Adrenal gland (tissue), 12 donors: ENCODE results near the gene MINPP1. TPM values are rescaled to one million over a fixed set of nuclear protein-coding genes. Genes with fewer than 3 reads are reported as not detected.

Experiments
- DNase-seq, 7 donors: peaks; one replicate each; pipeline ENCODE4 v3.0.0-alpha.2; 2019 to 2020
- H3K27ac ChIP-seq, 5 donors: fragments of 200-600 bp; sonication (generic) in 4 of 5; 1 replicate in 3 of 5; 2 replicates in 2 of 5; pipeline versions ENCODE4 v1.5.1 to v1.8.0; 2016 to 2020; ENCODE audit warnings: mild to moderate bottlenecking in 1 of 5
- H3K27me3 ChIP-seq: fragments of 200-600 bp; 2 replicates; pipeline ENCODE4 v1.8.0; 2021
- H3K36me3 ChIP-seq, 2 donors: fragments of 200-600 bp; replicated peaks in 1 of 2; 1 replicate in 1 of 2; 2 replicates in 1 of 2; pipeline versions ENCODE4 v1.5.1 to v1.8.0; 2018 to 2022
- H3K4me1 ChIP-seq, 2 donors: fragments of 200-600 bp; replicated peaks in 1 of 2; 1 replicate in 1 of 2; 2 replicates in 1 of 2; pipeline versions ENCODE4 v1.5.1 to v1.8.0; 2018 to 2021
- H3K4me3 ChIP-seq, 4 donors: fragments of 200-600 bp; sonication (generic) in 3 of 4; one replicate each; pipeline ENCODE4 v1.5.1; 2016 to 2018
- H3K9me3 ChIP-seq, 3 donors: fragments of 200-600 bp; sonication (generic) in 1 of 3; replicated peaks in 1 of 3; 1 replicate in 2 of 3; 2 replicates in 1 of 3; pipeline versions ENCODE4 v1.5.1 to v1.8.0; 2016 to 2021
- POLR2A ChIP-seq, 2 donors: fragments of 450-650 bp; IDR thresholded peaks; one replicate each; pipeline ENCODE4 v1.6.1; 2017; ENCODE audit warnings: antibody characterized with exemption in 2 of 2, mild to moderate bottlenecking in 2 of 2, moderate library complexity in 1 of 2
- WGBS, 4 donors: extraction: QIAGEN DNeasy Blood & Tissue Kit in 2 of 4; methylation state at CpG; one replicate each; pipeline versions ENCODE4 v1.1.5 to v1.1.7; 2013 to 2017; 5-methylcytosine and 5-hydroxymethylcytosine counted together
- intact Hi-C, 2 donors: fragments of 100-400 bp; cut with DNase I; formaldehyde crosslinking; loops; one replicate each; pipeline versions ENCODE4 v1.14.1 to v1.15.0; 2022 to 2023
- polyA plus RNA-seq, 3 donors: library from polyadenylated mRNA; stranded (reverse); fragments of 200-250 nt in 2 of 3; fragments of 350-450 nt in 1 of 3; fragmentation: Illumina TruSeq in 1 of 3; extraction: RNeasy Lipid Tissue Mini Kit (QIAGEN cat#74804) in 1 of 3; gene quantifications; one replicate each; pipeline ENCODE4 v1.2.3, GENCODE V29; 2013 to 2014
- total RNA-seq, 9 donors: library from RNA; depleted of rRNA in 4 of 9; stranded (reverse); fragments of >200 nt in 4 of 9; fragments of 120-200 nt in 1 of 9; fragmentation: NEBNext Ultra II Directional in 1 of 9; extraction: Animal tissue kit (Norgen Biotek cat#: 25700) in 1 of 9; gene quantifications; one replicate each; pipeline versions ENCODE4 v1.1.0 to v1.2.4, GENCODE V29; 2013 to 2023
- TF ChIP-seq, protein P1 (sequence below), 6 experiments: fragments of 450-650 bp in 4 of 6; fragments of 200-600 bp in 2 of 6; sonication (generic) in 1 of 6; IDR thresholded peaks; 1 replicate in 5 of 6; 2 replicates in 1 of 6; pipeline versions ENCODE4 v1.5.1 to v1.8.0; 2016 to 2021; ENCODE audit warnings: antibody characterized with exemption in 6 of 6, mild to moderate bottlenecking in 2 of 6, moderate library complexity in 1 of 6
- donor health status: healthy with polysubstance abuse.
- donor health status: Bipolar disorder and iron deficiency.
- donor health status: DM: yes; HTN: yes; CAD: no.
- donor health status: DM: no; HTN: no; CAD: no.
- donor health status: DM: no; HTN: no; CAD: no.
- donor health status: DM: yes; HTN: yes; CAD: no.

The MINPP1 gene
- total and polyA plus RNA-seq, 12 donors, result 19.4 to 75.8 (median 44.7) TPM

- H3K4me1 ChIP-seq, result peaks cover 0 to 12% of the 10 kb centered on the region in 2 donors
- 83 to 90% (median 88%) methylated on average over 1 of the region's 1 CpG for WGBS, 4 donors
- no peaks in the 10 kb centered on the region for H3K9me3 ChIP-seq
- DNase-seq, result no peak
- intact Hi-C loops, result no loop called here
- no peak overlapping the region for H3K27ac ChIP-seq
- no peaks in the 10 kb centered on the region for H3K36me3 ChIP-seq
- TF ChIP-seq, protein P1, sequence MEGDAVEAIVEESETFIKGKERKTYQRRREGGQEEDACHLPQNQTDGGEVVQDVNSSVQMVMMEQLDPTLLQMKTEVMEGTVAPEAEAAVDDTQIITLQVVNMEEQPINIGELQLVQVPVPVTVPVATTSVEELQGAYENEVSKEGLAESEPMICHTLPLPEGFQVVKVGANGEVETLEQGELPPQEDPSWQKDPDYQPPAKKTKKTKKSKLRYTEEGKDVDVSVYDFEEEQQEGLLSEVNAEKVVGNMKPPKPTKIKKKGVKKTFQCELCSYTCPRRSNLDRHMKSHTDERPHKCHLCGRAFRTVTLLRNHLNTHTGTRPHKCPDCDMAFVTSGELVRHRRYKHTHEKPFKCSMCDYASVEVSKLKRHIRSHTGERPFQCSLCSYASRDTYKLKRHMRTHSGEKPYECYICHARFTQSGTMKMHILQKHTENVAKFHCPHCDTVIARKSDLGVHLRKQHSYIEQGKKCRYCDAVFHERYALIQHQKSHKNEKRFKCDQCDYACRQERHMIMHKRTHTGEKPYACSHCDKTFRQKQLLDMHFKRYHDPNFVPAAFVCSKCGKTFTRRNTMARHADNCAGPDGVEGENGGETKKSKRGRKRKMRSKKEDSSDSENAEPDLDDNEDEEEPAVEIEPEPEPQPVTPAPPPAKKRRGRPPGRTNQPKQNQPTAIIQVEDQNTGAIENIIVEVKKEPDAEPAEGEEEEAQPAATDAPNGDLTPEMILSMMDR (IDR thresholded peaks at IDR 0.05), result no peak
- no peak for TF ChIP-seq POLR2A (IDR thresholded peaks at IDR 0.05)
- H3K4me3 ChIP-seq, result no peak overlapping the region
- no peaks in the 10 kb centered on the region for H3K27me3 ChIP-seq
These were observed 89.5 kb downstream of the MINPP1 start for GRCh38 chr10:87594181-87594580.

DNA sequence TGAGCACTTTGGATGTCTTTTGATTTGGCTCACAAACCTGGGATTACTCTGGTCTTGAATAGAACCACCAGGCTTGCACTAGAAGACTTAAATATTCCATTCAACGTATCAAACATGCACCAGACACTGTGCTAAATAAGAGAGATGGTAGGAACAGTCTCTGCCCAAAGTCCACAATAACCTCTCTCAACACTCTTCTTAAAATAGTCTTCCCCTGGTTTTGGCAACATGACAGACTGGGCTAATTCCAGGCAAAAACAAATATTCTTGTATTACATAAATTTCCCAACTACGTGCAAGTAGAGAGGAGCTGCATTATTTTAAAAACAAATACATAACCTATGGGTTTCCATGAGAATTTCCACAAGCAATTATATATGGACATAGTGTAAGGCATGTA is 90.2 kb downstream of the MINPP1 start:
- DNase-seq, result peak in 1 of 7 donors; percentile 38
- Histone ChIP-seq H3K27ac (no peak overlapping the region), H3K9me3 (no peaks in the 10 kb centered on the region), H3K4me3 (no peak overlapping the region), H3K36me3 (no peaks in the 10 kb centered on the region), H3K4me1 (peaks cover 0 to 12% of the 10 kb centered on the region in 2 donors), H3K27me3 (no peaks in the 10 kb centered on the region)
- TF ChIP-seq, protein P1 (IDR thresholded peaks at IDR 0.05), result no peak
- WGBS, 4 donors, result 59 to 63% (median 60%) methylated on average over 2 of the region's 2 CpGs
- intact Hi-C loops, result no loop called here

DNA sequence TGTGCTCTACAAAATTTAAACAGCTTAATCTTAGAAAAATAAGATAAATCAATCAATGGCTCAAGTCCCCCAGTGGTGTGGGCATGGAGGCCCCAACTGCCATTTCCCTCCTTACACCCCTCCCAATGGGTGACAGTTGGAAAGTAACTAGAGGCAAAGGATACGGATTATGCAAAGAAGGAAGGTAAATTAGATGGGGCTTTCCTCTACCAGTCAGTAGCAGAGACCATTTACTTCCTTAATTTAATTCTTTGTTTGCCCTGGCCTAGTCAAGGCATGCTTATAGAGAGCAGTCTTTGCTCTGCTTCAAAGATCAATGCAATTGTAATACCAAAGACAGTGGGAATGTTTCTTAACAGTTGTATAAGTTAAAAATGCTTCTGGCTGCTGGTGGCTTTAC is 91.7 kb downstream of the MINPP1 start:
- DNase-seq, result no peak
- no peaks in the 10 kb centered on the region for H3K9me3 ChIP-seq
- TF ChIP-seq POLR2A (IDR thresholded peaks at IDR 0.05), result no peak
- TF ChIP-seq, protein P1 (IDR thresholded peaks at IDR 0.05), result no peak
- no peaks in the 10 kb centered on the region for H3K27me3 ChIP-seq
- H3K4me1 ChIP-seq, result peaks cover 0 to 13% of the 10 kb centered on the region in 2 donors
- 75 to 87% (median 78%) methylated on average over 1 of the region's 1 CpG for WGBS, 4 donors
- no peaks in the 10 kb centered on the region for H3K36me3 ChIP-seq
- intact Hi-C loops, result no loop called here
- H3K27ac ChIP-seq, result no peak overlapping the region
- no peak overlapping the region for H3K4me3 ChIP-seq

GRCh38 chr10:87598700-87599099 is 94.0 kb downstream of the MINPP1 start:
- TF ChIP-seq, protein P1 (IDR thresholded peaks at IDR 0.05), result no peak
- no peak for TF ChIP-seq POLR2A (IDR thresholded peaks at IDR 0.05)
- Histone ChIP-seq H3K4me1 (peaks cover 0 to 11% of the 10 kb centered on the region in 2 donors), H3K36me3 (no peaks in the 10 kb centered on the region), H3K9me3 (no peaks in the 10 kb centered on the region), H3K4me3 (no peak overlapping the region), H3K27ac (no peak overlapping the region), H3K27me3 (no peaks in the 10 kb centered on the region)
- DNase-seq, result no peak
- intact Hi-C loops, result no loop called here
- WGBS, 4 donors, result 85 to 93% (median 89%) methylated on average over 8 of the region's 8 CpGs
